ENCODE measurements around the gene PCDHB5. TPM values are rescaled to one million over a fixed set of nuclear protein-coding genes. Genes with fewer than 3 reads are reported as not detected.
"Not testable (repeated sequence)": the region's sequence is repeated elsewhere in the genome, so short reads cannot be mapped to it uniquely, and the experiment has no call there.

The PCDHB5 gene
- total RNA-seq, 2 donors from 2014 or later, result 4.3 to 10.6 TPM

DNA sequence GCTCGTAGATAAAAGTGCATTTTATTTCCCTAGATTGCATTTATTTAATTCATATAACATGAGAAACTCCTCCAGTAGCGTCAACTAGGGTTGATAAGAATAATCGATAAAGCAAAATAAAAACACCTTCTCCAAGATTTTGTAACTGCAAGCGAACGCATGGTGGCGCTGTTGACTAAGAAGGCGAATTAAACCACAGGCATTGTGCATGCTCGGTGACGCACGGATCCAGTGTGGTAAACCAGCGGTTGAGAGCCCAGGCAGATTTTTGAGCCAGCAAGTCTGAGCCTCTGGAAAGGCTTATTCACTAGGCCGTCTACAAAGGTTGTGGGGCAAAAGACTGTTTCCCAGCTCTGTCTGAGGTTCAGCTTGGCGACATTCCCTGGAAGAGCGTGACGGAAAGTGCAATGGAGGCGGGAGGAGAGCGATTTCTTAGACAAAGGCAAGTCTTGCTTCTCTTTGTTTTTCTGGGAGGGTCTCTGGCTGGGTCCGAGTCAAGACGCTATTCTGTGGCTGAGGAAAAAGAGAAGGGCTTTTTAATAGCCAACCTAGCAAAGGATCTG is 34.7 kb upstream of the PCDHB5 start, which contains the start of gene PCDHB3:
Gene PCDHB3, plus strand, starts transcription at position 231 of the 563 bp plus-strand sequence. Its CDS starts 177 bp downstream, at position 408.
- Histone ChIP-seq H3K4me3 (no peak within 1 kb of the TSS), H3K4me1 (no peaks in the 10 kb centered on the region), H3K9me3 (peaks cover 0 to 39% (median 2%) of the 10 kb centered on the region in 3 donors), H3K27me3 (no peaks in the 10 kb centered on the region), H3K36me3 (replicated peaks in 1 of 2; ENCODE audit: insufficient read depth in 1 of 2, low read depth in 2 of 2) (no peaks in the 10 kb centered on the region), H3K27ac (peak within 1 kb of the TSS in 1 of 4 donors; percentile 36)
- TF ChIP-seq, protein P1, sequence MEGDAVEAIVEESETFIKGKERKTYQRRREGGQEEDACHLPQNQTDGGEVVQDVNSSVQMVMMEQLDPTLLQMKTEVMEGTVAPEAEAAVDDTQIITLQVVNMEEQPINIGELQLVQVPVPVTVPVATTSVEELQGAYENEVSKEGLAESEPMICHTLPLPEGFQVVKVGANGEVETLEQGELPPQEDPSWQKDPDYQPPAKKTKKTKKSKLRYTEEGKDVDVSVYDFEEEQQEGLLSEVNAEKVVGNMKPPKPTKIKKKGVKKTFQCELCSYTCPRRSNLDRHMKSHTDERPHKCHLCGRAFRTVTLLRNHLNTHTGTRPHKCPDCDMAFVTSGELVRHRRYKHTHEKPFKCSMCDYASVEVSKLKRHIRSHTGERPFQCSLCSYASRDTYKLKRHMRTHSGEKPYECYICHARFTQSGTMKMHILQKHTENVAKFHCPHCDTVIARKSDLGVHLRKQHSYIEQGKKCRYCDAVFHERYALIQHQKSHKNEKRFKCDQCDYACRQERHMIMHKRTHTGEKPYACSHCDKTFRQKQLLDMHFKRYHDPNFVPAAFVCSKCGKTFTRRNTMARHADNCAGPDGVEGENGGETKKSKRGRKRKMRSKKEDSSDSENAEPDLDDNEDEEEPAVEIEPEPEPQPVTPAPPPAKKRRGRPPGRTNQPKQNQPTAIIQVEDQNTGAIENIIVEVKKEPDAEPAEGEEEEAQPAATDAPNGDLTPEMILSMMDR (IDR thresholded peaks at IDR 0.05), result peak in 4 of 7 experiments; percentile 13 to 45 (median 26)
- TF ChIP-seq POLR2A (IDR thresholded peaks at IDR 0.05), result peak in 1 of 3 donors; percentile 9
- 9 to 22% methylated on average over 19 of the region's 19 CpGs for WGBS, 2 donors
- ATAC-seq (no peak), DNase-seq (peak; percentile 33 to 63 (median 50))
- intact Hi-C loops (cut with DNase I), result no loop called here

DNA sequence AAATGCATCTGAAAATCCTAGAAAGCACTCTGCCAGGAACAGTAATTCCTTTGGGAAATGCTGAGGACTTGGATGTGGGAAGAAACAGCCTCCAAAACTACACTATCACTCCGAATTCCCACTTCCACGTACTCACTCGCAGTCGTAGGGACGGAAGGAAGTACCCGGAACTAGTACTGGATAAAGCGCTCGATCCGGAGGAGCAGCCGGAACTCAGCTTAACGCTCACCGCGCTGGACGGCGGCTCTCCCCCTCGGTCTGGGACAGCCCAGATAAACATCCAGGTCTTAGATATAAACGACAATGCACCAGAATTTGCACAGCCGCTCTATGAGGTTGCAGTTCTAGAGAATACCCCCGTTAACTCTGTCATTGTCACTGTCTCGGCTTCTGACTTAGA is 33.9 kb upstream of the PCDHB5 start:
- WGBS, 2 donors, result 18 to 54% methylated on average over 19 to 20 of the region's 20 CpGs
- ATAC-seq (no peak), DNase-seq (no peak)
- no peaks in the 10 kb centered on the region for H3K4me1 ChIP-seq
- no peak overlapping the region for H3K27ac ChIP-seq
- intact Hi-C loops (cut with DNase I), result no loop called here
- H3K36me3 ChIP-seq (replicated peaks in 1 of 2; ENCODE audit: insufficient read depth in 1 of 2, low read depth in 2 of 2), result no peaks in the 10 kb centered on the region
- peaks cover 0 to 31% (median 2%) of the 10 kb centered on the region in 3 donors for H3K9me3 ChIP-seq
- no peak overlapping the region for H3K4me3 ChIP-seq
- TF ChIP-seq POLR2A (IDR thresholded peaks at IDR 0.05), result no peak
- TF ChIP-seq, protein P1 (IDR thresholded peaks at IDR 0.05), result no peak
- no peaks in the 10 kb centered on the region for H3K27me3 ChIP-seq

DNA sequence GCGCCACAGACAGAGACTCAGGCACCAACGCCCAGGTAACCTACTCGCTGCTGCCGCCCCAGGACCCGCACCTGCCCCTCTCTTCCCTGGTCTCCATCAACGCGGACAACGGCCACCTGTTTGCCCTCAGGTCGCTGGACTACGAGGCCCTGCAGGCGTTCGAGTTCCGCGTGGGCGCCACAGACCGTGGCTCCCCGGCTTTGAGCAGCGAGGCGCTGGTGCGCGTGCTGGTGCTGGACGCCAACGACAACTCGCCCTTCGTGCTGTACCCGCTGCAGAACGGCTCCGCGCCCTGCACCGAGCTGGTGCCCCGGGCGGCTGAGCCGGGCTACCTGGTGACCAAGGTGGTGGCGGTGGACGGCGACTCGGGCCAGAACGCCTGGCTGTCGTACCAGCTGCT is 32.9 kb upstream of the PCDHB5 start:
- H3K4me1 ChIP-seq; H3K27ac ChIP-seq; DNase-seq; H3K27me3 ChIP-seq; H3K4me3 ChIP-seq; ATAC-seq; intact Hi-C loops (cut with DNase I); H3K36me3 ChIP-seq (replicated peaks in 1 of 2; ENCODE audit: insufficient read depth in 1 of 2, low read depth in 2 of 2): not testable (repeated sequence)
- H3K9me3 ChIP-seq, result peaks cover 0 to 29% (median 2%) of the 10 kb centered on the region in 3 donors
- 33 to 38% methylated on average over 6 to 24 of the region's 39 CpGs for WGBS, 2 donors

DNA sequence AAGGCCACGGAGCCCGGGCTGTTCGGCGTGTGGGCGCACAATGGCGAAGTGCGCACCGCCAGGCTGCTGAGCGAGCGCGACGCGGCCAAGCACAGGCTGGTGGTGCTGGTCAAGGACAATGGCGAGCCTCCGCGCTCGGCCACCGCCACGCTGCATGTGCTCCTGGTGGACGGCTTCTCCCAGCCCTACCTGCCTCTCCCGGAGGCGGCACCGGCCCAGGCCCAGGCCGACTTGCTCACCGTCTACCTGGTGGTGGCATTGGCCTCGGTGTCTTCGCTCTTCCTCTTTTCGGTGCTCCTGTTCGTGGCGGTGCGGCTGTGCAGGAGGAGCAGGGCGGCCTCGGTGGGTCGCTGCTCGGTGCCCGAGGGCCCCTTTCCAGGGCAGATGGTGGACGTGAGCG is 32.5 kb upstream of the PCDHB5 start:
- H3K4me1 ChIP-seq; H3K27me3 ChIP-seq; intact Hi-C loops (cut with DNase I); H3K36me3 ChIP-seq (replicated peaks in 1 of 2; ENCODE audit: insufficient read depth in 1 of 2, low read depth in 2 of 2); DNase-seq; ATAC-seq; H3K27ac ChIP-seq; H3K4me3 ChIP-seq: not testable (repeated sequence)
- WGBS, 2 donors, result 36% methylated on average over 23 of the region's 38 CpGs; no CpG with 5 or more reads in 1 of the 2 donors
- peaks cover 0 to 29% (median 2%) of the 10 kb centered on the region in 3 donors for H3K9me3 ChIP-seq

DNA sequence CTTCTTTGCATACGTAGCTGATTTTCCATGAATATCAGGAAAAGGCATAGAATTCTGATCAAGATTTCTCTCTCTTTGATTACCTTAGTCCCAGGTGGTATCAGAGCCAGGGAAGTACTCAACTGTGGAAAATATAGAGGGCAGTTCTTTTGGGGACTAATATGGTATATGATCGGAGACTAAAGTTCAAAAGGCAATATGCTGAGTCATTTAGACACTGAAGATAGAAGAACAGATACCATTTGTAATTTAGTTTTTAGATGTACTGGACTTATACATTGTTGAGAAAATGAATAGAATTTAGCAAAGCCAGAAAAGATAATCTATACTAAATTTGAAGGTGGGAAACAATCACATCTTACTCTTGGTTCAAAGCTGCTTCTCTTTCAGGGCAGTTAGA is 29.7 kb upstream of the PCDHB5 start:
- DNase-seq, result no peak
- peaks cover 0 to 16% (median 2%) of the 10 kb centered on the region in 3 donors for H3K9me3 ChIP-seq
- H3K27me3 ChIP-seq, result no peaks in the 10 kb centered on the region
- TF ChIP-seq, protein P1 (IDR thresholded peaks at IDR 0.05), result no peak
- no peak for TF ChIP-seq POLR2A (IDR thresholded peaks at IDR 0.05)
- no peaks in the 10 kb centered on the region for H3K36me3 ChIP-seq (replicated peaks in 1 of 2; ENCODE audit: insufficient read depth in 1 of 2, low read depth in 2 of 2)
- intact Hi-C loops (cut with DNase I), result no loop called here
- H3K27ac ChIP-seq, result no peak overlapping the region
- 44 to 74% methylated on average over 2 of the region's 2 CpGs for WGBS, 2 donors
- ATAC-seq, result no peak
- H3K4me3 ChIP-seq, result no peak overlapping the region
- no peaks in the 10 kb centered on the region for H3K4me1 ChIP-seq

DNA sequence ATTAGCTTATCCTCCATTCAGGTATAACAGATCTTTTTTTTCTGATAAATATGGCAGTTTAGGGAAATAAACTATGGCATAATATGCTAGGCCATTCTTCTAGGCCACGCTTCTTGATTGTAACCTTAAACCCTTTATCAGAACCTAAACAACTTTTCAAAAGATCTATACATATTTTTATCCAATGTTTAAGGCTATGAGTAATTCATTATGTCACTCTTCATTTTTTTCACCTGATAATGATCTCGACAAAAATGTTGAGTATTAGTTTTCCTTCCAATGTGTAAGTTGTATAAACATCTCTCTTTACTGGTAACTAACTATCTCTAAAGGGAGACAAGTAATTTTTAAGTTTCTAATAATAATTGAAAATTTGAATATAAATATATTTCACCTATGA is 15.8 kb upstream of the PCDHB5 start:
- Histone ChIP-seq H3K27me3 (no peaks in the 10 kb centered on the region), H3K36me3 (replicated peaks in 1 of 2; ENCODE audit: insufficient read depth in 1 of 2, low read depth in 2 of 2) (no peaks in the 10 kb centered on the region), H3K4me3 (no peak overlapping the region), H3K27ac (no peak overlapping the region), H3K4me1 (no peaks in the 10 kb centered on the region), H3K9me3 (no peaks in the 10 kb centered on the region)
- DNase-seq (no peak), ATAC-seq (no peak)
- no peak for TF ChIP-seq POLR2A (IDR thresholded peaks at IDR 0.05)
- TF ChIP-seq, protein P1 (IDR thresholded peaks at IDR 0.05), result no peak
- 37 to 38% methylated on average over 2 of the region's 2 CpGs for WGBS, 2 donors
- intact Hi-C loops (cut with DNase I), result no loop called here
